ENCODE results near the gene MPIG6B. TPM values are rescaled to one million over a fixed set of nuclear protein-coding genes. Genes with fewer than 3 reads are reported as not detected.

MPIG6B gene
- total RNA-seq, 2 experiments from 2014 or later, result not detected

DNA sequence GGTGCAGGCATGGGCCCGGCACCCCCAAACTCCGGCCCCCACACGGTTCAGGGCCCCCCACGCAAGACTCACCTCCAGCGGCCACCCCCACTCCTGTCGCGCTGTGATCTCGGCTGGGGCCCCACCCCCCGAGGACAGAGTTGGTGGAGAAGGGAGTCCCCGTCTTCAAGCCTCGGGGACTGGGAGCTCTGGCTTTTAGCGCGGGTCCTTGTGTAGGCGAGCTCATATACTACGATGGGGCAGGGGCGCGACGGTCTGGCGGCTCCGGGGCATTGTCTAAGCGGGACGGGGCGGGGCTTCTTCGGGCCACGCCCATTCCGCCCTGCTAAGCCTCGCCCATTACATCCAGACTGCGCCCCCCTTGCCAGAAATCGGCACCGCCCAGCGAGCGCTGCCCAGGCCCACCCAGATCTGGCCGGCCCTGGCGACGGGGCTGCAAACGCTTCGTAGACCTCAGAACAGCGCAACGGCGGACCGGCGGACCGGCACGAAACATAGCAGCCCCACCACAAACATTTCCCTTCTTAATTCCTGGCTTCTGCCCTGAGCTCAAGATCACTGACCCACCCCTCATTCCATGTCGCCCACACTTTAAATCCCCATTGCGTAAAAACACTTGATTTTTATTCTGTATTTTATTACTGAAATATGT is 6.9 kb downstream of the MPIG6B start:
- H3K4me3 ChIP-seq (ENCODE audit: low read depth, low read length, poor library complexity, severe bottlenecking), result peak overlapping the region; percentile 66
- peak overlapping the region; percentile 2 for H3K27ac ChIP-seq (ENCODE audit: low read depth, low read length, poor library complexity, severe bottlenecking)
- no peaks in the 10 kb centered on the region for H3K9me2 ChIP-seq (ENCODE audit: insufficient read depth, low read length)
- CTCF ChIA-PET (ENCODE audit: unreplicated experiment), result interaction anchor here (1.8 kb wide), 1 partner anchor 9 kb away, joined by 5 read pairs; no protein-coding TSS in a partner anchor
- peak; percentile 82 for DNase-seq (ENCODE audit: low spot score)
- H4K20me1 ChIP-seq (ENCODE audit: insufficient read depth, low read length), result 0 out of 2 replicates have a peak, but pooled peaks cover 8% of the 10 kb centered on the region
- H3K79me2 ChIP-seq (ENCODE audit: insufficient read depth, low read depth, low read length), result peaks cover 15% of the 10 kb centered on the region; the same call in 1 of the 2 replicates
- H3K4me2 ChIP-seq (ENCODE audit: low read length), result peak overlapping the region; percentile 83
- no TSS peak for BruUV-seq (replicated peaks)
- H3K9me3 ChIP-seq (ENCODE audit: low read length), result no peaks in the 10 kb centered on the region
- POLR2A ChIA-PET, result interaction anchor here (0.5 to 2.2 kb wide), 4 partner anchors 10 to 168 kb away, joined by 3 to 19 read pairs (median 3); partner anchors contain the start of gene MSH5
- TF ChIP-seq, protein P1, sequence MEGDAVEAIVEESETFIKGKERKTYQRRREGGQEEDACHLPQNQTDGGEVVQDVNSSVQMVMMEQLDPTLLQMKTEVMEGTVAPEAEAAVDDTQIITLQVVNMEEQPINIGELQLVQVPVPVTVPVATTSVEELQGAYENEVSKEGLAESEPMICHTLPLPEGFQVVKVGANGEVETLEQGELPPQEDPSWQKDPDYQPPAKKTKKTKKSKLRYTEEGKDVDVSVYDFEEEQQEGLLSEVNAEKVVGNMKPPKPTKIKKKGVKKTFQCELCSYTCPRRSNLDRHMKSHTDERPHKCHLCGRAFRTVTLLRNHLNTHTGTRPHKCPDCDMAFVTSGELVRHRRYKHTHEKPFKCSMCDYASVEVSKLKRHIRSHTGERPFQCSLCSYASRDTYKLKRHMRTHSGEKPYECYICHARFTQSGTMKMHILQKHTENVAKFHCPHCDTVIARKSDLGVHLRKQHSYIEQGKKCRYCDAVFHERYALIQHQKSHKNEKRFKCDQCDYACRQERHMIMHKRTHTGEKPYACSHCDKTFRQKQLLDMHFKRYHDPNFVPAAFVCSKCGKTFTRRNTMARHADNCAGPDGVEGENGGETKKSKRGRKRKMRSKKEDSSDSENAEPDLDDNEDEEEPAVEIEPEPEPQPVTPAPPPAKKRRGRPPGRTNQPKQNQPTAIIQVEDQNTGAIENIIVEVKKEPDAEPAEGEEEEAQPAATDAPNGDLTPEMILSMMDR (conservative IDR thresholded peaks at IDR 0.05; ENCODE audit: low read length), result 0 out of 2 replicates have a peak, but pooled peaks have one; percentile 29
- TF ChIP-seq EZH2phosphoT487 (IDR thresholded peaks at IDR 0.05; ENCODE audit: borderline replicate concordance, low read depth, low read length), result no peak
- intact Hi-C loops (cut with micrococcal nuclease; ENCODE audit: unreplicated experiment), result loop anchor here (1.0 kb wide), 3 partner anchors 8 to 100 kb away; no protein-coding TSS in a partner anchor
- peaks cover 67% of the 10 kb centered on the region for H3K36me3 ChIP-seq (ENCODE audit: insufficient read depth, low read length)
- H2AFZ ChIP-seq (ENCODE audit: low read length), result no peak overlapping the region
- peaks cover 57% of the 10 kb centered on the region for H3K4me1 ChIP-seq (ENCODE audit: insufficient read depth, low read length, poor library complexity, severe bottlenecking)

DNA sequence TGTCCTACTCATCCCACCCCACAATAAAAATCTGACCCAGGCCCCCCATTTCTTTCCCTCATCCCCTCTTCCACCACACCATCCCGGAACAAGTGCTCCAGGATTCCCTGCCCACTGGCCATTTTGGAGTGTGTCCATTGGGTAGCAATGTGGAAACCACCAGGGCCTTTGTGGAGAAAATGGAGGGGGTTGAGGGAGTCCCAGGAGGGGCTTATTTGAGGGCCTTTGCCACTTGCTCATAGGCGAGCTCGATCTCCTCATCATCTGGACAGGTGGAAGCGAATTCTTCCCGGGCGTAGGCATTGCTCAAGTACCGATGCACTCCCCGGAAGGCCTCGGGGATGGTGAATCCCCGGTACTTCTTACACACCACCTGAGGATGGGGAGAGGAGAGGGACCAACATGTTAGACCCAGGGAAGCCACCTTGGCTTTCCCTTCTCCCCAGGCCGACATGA is 7.5 kb downstream of the MPIG6B start:
- no peak overlapping the region for H2AFZ ChIP-seq (ENCODE audit: low read length)
- intact Hi-C loops (cut with micrococcal nuclease; ENCODE audit: unreplicated experiment), result no loop called here
- POLR2A ChIA-PET, result interaction anchor here (0.5 to 2.2 kb wide), 4 partner anchors 9 to 168 kb away, joined by 3 to 19 read pairs (median 4); partner anchors contain the start of gene MSH5
- BruUV-seq (replicated peaks), result no TSS peak
- no peak for TF ChIP-seq EZH2phosphoT487 (IDR thresholded peaks at IDR 0.05; ENCODE audit: borderline replicate concordance, low read depth, low read length)
- 0 out of 2 replicates have a peak, but pooled peaks cover 8% of the 10 kb centered on the region for H4K20me1 ChIP-seq (ENCODE audit: insufficient read depth, low read length)
- no peaks in the 10 kb centered on the region for H3K9me2 ChIP-seq (ENCODE audit: insufficient read depth, low read length)
- peaks cover 57% of the 10 kb centered on the region for H3K4me1 ChIP-seq (ENCODE audit: insufficient read depth, low read length, poor library complexity, severe bottlenecking)
- H3K27ac ChIP-seq (ENCODE audit: low read depth, low read length, poor library complexity, severe bottlenecking), result no peak overlapping the region
- DNase-seq (ENCODE audit: low spot score), result no peak
- no peaks in the 10 kb centered on the region for H3K9me3 ChIP-seq (ENCODE audit: low read length)
- H3K4me2 ChIP-seq (ENCODE audit: low read length), result no peak overlapping the region
- peaks cover 67% of the 10 kb centered on the region for H3K36me3 ChIP-seq (ENCODE audit: insufficient read depth, low read length)
- CTCF ChIA-PET (ENCODE audit: unreplicated experiment), result interaction anchor here (1.8 kb wide), 1 partner anchor 8 kb away, joined by 5 read pairs; no protein-coding TSS in a partner anchor
- H3K79me2 ChIP-seq (ENCODE audit: insufficient read depth, low read depth, low read length), result peaks cover 21% of the 10 kb centered on the region
- H3K4me3 ChIP-seq (ENCODE audit: low read depth, low read length, poor library complexity, severe bottlenecking), result no peak overlapping the region

DNA sequence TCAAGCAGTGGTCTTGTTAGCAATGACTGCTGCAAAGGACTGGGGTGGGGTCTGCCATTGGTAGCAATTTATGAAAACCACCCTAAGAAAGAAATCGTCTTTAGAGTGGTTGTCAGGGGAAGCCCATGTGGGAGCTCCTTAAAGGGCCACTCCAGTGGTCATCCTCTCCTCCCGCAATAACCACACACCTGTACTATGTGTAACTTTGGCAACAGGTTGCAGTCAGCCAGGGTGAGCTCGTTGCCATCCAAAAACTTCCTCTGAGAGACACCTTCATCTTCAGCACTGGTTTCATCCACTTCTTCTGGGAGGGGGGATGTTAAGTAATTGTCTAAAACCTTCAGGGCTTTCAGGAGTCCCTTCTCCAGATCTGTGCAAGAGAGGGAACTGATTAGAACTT is 8.9 kb downstream of the MPIG6B start:
- POLR2A ChIA-PET, result interaction anchor here (0.7 to 0.9 kb wide), 2 partner anchors 9 to 98 kb away, joined by 3 read pairs; no protein-coding TSS in a partner anchor
- no peaks in the 10 kb centered on the region for H3K9me3 ChIP-seq (ENCODE audit: low read length)

More for the DNA sequence above, 8.9 kb downstream of the MPIG6B start:
- Histone ChIP-seq H3K4me2 (ENCODE audit: low read length) (no peak overlapping the region), H2AFZ (ENCODE audit: low read length) (no peak overlapping the region), H3K4me3 (ENCODE audit: low read depth, low read length, poor library complexity, severe bottlenecking) (no peak overlapping the region), H3K27ac (ENCODE audit: low read depth, low read length, poor library complexity, severe bottlenecking) (no peak overlapping the region), H3K79me2 (ENCODE audit: insufficient read depth, low read depth, low read length) (peaks cover 34% of the 10 kb centered on the region), H3K36me3 (ENCODE audit: insufficient read depth, low read length) (peaks cover 54% of the 10 kb centered on the region), H3K4me1 (ENCODE audit: insufficient read depth, low read length, poor library complexity, severe bottlenecking) (peaks cover 57% of the 10 kb centered on the region), H4K20me1 (ENCODE audit: insufficient read depth, low read length) (0 out of 2 replicates have a peak, but pooled peaks cover 8% of the 10 kb centered on the region), H3K9me2 (ENCODE audit: insufficient read depth, low read length) (no peaks in the 10 kb centered on the region)
- CTCF ChIA-PET (ENCODE audit: unreplicated experiment), result no interaction called here
- TF ChIP-seq EZH2phosphoT487 (IDR thresholded peaks at IDR 0.05; ENCODE audit: borderline replicate concordance, low read depth, low read length), result no peak
- TF ChIP-seq, protein P1 (conservative IDR thresholded peaks at IDR 0.05; ENCODE audit: low read length), result no peak
- no TSS peak for BruUV-seq (replicated peaks)
- intact Hi-C loops (cut with micrococcal nuclease; ENCODE audit: unreplicated experiment), result no loop called here
- no peak for DNase-seq (ENCODE audit: low spot score)
